ENCODE measurements around the gene ZNF79. TPM values are rescaled to one million over a fixed set of nuclear protein-coding genes. Genes with fewer than 3 reads are reported as not detected.

The ZNF79 gene
- total and polyA plus RNA-seq, 2 experiments from 2014 or later, result 2.2 to 6.3 TPM

DNA sequence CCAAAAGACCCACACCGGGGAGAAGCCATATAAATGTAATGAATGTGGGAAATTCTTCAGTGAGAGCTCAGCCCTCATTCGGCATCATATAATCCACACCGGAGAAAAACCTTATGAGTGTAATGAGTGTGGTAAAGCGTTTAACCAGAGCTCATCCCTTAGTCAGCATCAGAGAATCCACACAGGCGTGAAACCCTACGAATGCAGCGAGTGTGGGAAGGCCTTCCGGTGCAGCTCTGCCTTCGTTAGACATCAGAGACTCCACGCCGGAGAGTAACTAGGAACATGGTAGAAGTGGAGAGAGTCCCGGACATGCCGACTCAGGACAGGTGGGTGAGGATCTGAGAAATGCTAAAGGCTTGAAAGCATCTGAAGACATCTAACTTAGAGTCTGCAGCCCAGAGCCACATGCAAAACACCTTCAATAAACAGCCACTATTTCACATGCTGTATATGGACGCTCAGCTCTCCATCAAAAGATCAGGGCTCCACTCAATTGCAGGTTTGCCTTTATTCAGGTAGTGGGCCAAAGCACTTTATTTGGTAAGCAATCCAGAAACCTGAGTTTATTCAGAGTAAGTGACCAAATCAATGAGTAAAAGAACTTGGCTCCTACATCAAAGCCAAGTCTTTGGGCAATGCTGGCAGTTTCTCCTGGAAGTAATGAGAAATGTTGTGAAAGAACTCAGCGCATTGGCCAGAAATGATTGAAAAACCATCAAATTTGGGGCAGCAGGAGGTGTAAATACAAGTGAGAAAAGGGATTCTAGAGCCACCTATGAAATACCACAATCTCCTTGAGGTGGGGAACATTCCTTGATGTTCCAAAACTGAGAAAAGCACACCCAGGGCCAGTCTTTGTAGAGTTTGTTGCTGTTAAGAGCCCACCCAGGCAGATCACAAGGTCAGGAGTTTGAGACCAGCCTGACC is 21.0 kb downstream of the ZNF79 start (continued):
- TF ChIP-seq, protein P1, sequence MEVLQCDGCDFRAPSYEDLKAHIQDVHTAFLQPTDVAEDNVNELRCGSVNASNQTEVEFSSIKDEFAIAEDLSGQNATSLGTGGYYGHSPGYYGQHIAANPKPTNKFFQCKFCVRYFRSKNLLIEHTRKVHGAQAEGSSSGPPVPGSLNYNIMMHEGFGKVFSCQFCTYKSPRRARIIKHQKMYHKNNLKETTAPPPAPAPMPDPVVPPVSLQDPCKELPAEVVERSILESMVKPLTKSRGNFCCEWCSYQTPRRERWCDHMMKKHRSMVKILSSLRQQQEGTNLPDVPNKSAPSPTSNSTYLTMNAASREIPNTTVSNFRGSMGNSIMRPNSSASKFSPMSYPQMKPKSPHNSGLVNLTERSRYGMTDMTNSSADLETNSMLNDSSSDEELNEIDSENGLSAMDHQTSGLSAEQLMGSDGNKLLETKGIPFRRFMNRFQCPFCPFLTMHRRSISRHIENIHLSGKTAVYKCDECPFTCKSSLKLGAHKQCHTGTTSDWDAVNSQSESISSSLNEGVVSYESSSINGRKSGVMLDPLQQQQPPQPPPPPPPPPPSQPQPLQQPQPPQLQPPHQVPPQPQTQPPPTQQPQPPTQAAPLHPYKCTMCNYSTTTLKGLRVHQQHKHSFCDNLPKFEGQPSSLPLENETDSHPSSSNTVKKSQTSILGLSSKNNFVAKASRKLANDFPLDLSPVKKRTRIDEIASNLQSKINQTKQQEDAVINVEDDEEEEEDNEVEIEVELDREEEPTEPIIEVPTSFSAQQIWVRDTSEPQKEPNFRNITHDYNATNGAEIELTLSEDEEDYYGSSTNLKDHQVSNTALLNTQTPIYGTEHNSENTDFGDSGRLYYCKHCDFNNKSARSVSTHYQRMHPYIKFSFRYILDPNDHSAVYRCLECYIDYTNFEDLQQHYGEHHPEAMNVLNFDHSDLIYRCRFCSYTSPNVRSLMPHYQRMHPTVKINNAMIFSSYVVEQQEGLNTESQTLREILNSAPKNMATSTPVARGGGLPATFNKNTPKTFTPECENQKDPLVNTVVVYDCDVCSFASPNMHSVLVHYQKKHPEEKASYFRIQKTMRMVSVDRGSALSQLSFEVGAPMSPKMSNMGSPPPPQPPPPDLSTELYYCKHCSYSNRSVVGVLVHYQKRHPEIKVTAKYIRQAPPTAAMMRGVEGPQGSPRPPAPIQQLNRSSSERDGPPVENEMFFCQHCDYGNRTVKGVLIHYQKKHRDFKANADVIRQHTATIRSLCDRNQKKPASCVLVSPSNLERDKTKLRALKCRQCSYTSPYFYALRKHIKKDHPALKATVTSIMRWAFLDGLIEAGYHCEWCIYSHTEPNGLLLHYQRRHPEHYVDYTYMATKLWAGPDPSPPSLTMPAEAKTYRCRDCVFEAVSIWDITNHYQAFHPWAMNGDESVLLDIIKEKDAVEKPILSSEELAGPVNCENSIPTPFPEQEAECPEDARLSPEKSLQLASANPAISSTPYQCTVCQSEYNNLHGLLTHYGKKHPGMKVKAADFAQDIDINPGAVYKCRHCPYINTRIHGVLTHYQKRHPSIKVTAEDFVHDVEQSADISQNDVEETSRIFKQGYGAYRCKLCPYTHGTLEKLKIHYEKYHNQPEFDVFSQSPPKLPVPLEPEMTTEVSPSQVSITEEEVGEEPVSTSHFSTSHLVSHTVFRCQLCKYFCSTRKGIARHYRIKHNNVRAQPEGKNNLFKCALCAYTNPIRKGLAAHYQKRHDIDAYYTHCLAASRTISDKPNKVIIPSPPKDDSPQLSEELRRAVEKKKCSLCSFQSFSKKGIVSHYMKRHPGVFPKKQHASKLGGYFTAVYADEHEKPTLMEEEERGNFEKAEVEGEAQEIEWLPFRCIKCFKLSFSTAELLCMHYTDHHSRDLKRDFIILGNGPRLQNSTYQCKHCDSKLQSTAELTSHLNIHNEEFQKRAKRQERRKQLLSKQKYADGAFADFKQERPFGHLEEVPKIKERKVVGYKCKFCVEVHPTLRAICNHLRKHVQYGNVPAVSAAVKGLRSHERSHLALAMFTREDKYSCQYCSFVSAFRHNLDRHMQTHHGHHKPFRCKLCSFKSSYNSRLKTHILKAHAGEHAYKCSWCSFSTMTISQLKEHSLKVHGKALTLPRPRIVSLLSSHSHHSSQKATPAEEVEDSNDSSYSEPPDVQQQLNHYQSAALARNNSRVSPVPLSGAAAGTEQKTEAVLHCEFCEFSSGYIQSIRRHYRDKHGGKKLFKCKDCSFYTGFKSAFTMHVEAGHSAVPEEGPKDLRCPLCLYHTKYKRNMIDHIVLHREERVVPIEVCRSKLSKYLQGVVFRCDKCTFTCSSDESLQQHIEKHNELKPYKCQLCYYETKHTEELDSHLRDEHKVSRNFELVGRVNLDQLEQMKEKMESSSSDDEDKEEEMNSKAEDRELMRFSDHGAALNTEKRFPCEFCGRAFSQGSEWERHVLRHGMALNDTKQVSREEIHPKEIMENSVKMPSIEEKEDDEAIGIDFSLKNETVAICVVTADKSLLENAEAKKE (CRISPR knock-in tag; IDR thresholded peaks at IDR 0.05), result no peak
- TF ChIP-seq, protein P2, sequence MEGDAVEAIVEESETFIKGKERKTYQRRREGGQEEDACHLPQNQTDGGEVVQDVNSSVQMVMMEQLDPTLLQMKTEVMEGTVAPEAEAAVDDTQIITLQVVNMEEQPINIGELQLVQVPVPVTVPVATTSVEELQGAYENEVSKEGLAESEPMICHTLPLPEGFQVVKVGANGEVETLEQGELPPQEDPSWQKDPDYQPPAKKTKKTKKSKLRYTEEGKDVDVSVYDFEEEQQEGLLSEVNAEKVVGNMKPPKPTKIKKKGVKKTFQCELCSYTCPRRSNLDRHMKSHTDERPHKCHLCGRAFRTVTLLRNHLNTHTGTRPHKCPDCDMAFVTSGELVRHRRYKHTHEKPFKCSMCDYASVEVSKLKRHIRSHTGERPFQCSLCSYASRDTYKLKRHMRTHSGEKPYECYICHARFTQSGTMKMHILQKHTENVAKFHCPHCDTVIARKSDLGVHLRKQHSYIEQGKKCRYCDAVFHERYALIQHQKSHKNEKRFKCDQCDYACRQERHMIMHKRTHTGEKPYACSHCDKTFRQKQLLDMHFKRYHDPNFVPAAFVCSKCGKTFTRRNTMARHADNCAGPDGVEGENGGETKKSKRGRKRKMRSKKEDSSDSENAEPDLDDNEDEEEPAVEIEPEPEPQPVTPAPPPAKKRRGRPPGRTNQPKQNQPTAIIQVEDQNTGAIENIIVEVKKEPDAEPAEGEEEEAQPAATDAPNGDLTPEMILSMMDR (conservative IDR thresholded peaks at IDR 0.05; ENCODE audit: low read depth in 2 of 2), result no peak
- TF ChIP-seq EZH2 (IDR thresholded peaks at IDR 0.05; ENCODE audit: low read depth, unreplicated experiment), result no peak

All from GM23338 (cell line).